ENCODE measurements around the gene PRKCZ.

- no peak for TF ChIP-seq TAF1 (IDR thresholded peaks at IDR 0.05; ENCODE audit: low read depth, low read length)
- TF ChIP-seq POLR2A (IDR thresholded peaks at IDR 0.05; ENCODE audit: low read depth, low read length) = no peak
- TF ChIP-seq POLR2AphosphoS5 (IDR thresholded peaks at IDR 0.05; ENCODE audit: low read depth, low read length) = no peak
- no peak for TF ChIP-seq PAX5 (IDR thresholded peaks at IDR 0.05; ENCODE audit: insufficient read depth, low read length, severe bottlenecking)
- TF ChIP-seq SPI1 (IDR thresholded peaks at IDR 0.05; ENCODE audit: low read depth, low read length) = no peak
- TF ChIP-seq POU2F2 (IDR thresholded peaks at IDR 0.05; ENCODE audit: low read depth, low read length) = no peak
Observed at GRCh38 chr1:2210084-2210653, 160.0 kb downstream of the PRKCZ start.
